Neural crest cell (in vitro differentiated cells): ENCODE results near the gene FBLN1. TPM values are rescaled to one million over a fixed set of nuclear protein-coding genes. Genes with fewer than 3 reads are reported as not detected.

ENCODE experiments used
- total RNA-seq: library from RNA; stranded (reverse); gene quantifications from 2 replicates; pipeline ENCODE4 v1.2.1, GENCODE V29; 2021

Gene FBLN1
- total RNA-seq, 1 donor from 2014 or later, result 163 TPM

Other genes starting within 250 kb of the FBLN1 start
- not detected in 2 replicates for gene UPK3A, start 217.9 kb upstream of the FBLN1 start, total RNA-seq
- gene FAM118A, start 192.9 kb upstream of the FBLN1 start, total RNA-seq, result 60.7 and 64.8 TPM in 2 replicates
- not detected in 2 replicates for gene SMC1B, start 89.3 kb upstream of the FBLN1 start, total RNA-seq
- gene RIBC2, start 89.2 kb upstream of the FBLN1 start, total RNA-seq, result 7.6 and 8.7 TPM in 2 replicates
- gene ATXN10, start 169.0 kb downstream of the FBLN1 start, total RNA-seq, result 219 and 232 TPM in 2 replicates